Naive thymus-derived CD4-positive, alpha-beta T cell (primary cell): Measurements from ENCODE around the gene SLC10A4. TPM values are rescaled to one million over a fixed set of nuclear protein-coding genes. Genes with fewer than 3 reads are reported as not detected.

Experiments
- ATAC-seq: fragments of 150-1000 bp; cut with Tn5 transposase; 2 replicates; pipeline ENCODE4 v1.10.0; 2021; ENCODE audit warnings: mild to moderate bottlenecking, moderate library complexity
- CTCF ChIA-PET: fragments of 350-600 bp; sonication (Branson Sonifier 250); formaldehyde crosslinking; loops from one replicate; lab custom pipeline; 2021; ENCODE audit warnings: antibody characterized with exemption; lab: Charles Lee
- POLR2A ChIA-PET: fragments of 350-600 bp; sonication (Branson Sonifier 250); formaldehyde crosslinking; loops from one replicate; lab custom pipeline; 2021; ENCODE audit warnings: antibody characterized with exemption, inconsistent platforms; lab: Charles Lee
- DNase-seq, 9 donors: peaks; one replicate each; pipeline versions ENCODE4 v3.0.0 to v3.0.0-alpha.2; 2020 to 2022; ENCODE audit warnings: mixed read lengths in 1 of 9
- H3K27ac ChIP-seq: one replicate; pipeline ENCODE4 v1.7.0; 2013; ENCODE audit warnings: mild to moderate bottlenecking, low read depth, low read length, moderate library complexity
- H3K27me3 ChIP-seq, 2 donors: one replicate each; pipeline ENCODE4 v1.7.0; 2013; ENCODE audit warnings: low read length in 2 of 2, mild to moderate bottlenecking in 2 of 2, moderate library complexity in 2 of 2; ENCODE audit not compliant: control insufficient read depth in 2 of 2, insufficient read depth in 2 of 2
- H3K36me3 ChIP-seq, 3 experiments: 1 replicate in 2 of 3; 2 replicates in 1 of 3; pipeline ENCODE4 v1.7.0; 2013; ENCODE audit warnings: low read length in 3 of 3, mild to moderate bottlenecking in 3 of 3, moderate library complexity in 1 of 3; ENCODE audit not compliant: insufficient read depth in 3 of 3, control insufficient read depth in 2 of 3
- H3K4me1 ChIP-seq, 2 donors: one replicate each; pipeline ENCODE4 v1.7.0; 2013; ENCODE audit warnings: low read length in 2 of 2, mild to moderate bottlenecking in 2 of 2, moderate library complexity in 1 of 2; ENCODE audit not compliant: control insufficient read depth in 2 of 2, insufficient read depth in 2 of 2
- H3K4me3 ChIP-seq: 2 replicates; pipeline ENCODE4 v1.7.0; 2013; ENCODE audit warnings: mild to moderate bottlenecking, low read length
- H3K9me3 ChIP-seq, 3 experiments: 1 replicate in 2 of 3; 2 replicates in 1 of 3; pipeline ENCODE4 v1.7.0; 2013; ENCODE audit warnings: low read length in 3 of 3; ENCODE audit not compliant: control insufficient read depth in 2 of 3
- H3K27ac Mint-ChIP-seq, 9 donors: one replicate each; pipeline ENCODE4 v1.8.0; 2020 to 2022; ENCODE audit warnings: mixed read lengths in 9 of 9, mild to moderate bottlenecking in 8 of 9, moderate library complexity in 5 of 9, inconsistent platforms in 2 of 9
- H3K27me3 Mint-ChIP-seq, 5 donors: one replicate each; pipeline ENCODE4 v1.8.0; 2021 to 2022; ENCODE audit warnings: mixed read lengths in 5 of 5, mild to moderate bottlenecking in 1 of 5
- H3K36me3 Mint-ChIP-seq, 5 donors: one replicate each; pipeline ENCODE4 v1.8.0; 2020 to 2022; ENCODE audit warnings: mixed read lengths in 5 of 5, mild to moderate bottlenecking in 3 of 5, inconsistent platforms in 1 of 5
- H3K4me1 Mint-ChIP-seq, 7 donors: one replicate each; pipeline ENCODE4 v1.8.0; 2020 to 2022; ENCODE audit warnings: mixed read lengths in 7 of 7, mild to moderate bottlenecking in 3 of 7, inconsistent platforms in 1 of 7
- H3K4me3 Mint-ChIP-seq, 10 donors: one replicate each; pipeline ENCODE4 v1.8.0; 2020 to 2022; ENCODE audit warnings: mild to moderate bottlenecking in 10 of 10, mixed read lengths in 10 of 10, moderate library complexity in 6 of 10, inconsistent platforms in 2 of 10
- H3K9me3 Mint-ChIP-seq, 11 donors: one replicate each; pipeline ENCODE4 v1.8.0; 2020 to 2022; ENCODE audit warnings: mixed read lengths in 11 of 11, mild to moderate bottlenecking in 4 of 11, inconsistent platforms in 1 of 11, moderate library complexity in 1 of 11
- intact Hi-C, 2 donors: fragments of 100-400 bp; cut with micrococcal nuclease; formaldehyde crosslinking; loops; one replicate each; pipeline ENCODE4 v1.15.1; 2023
- polyA plus RNA-seq, 2 donors: library from polyadenylated mRNA; unstranded; fragments of 300-500 nt; fragmentation: Illumina TruSeq; gene quantifications; one replicate each; pipeline ENCODE4 v1.2.3, GENCODE V29; 2021
- total RNA-seq, 6 experiments: library from RNA in 5 of 6; stranded (reverse) in 5 of 6; gene quantifications; 1 replicate in 5 of 6; 2 replicates in 1 of 6; pipeline ENCODE4 v1.2.3 and lab custom pipeline; 2021 to 2026

The SLC10A4 gene
- total and polyA plus RNA-seq, 7 experiments from 2014 or later = 0.09 to 0.17 (median 0.16) TPM; not detected in 4

DNA sequence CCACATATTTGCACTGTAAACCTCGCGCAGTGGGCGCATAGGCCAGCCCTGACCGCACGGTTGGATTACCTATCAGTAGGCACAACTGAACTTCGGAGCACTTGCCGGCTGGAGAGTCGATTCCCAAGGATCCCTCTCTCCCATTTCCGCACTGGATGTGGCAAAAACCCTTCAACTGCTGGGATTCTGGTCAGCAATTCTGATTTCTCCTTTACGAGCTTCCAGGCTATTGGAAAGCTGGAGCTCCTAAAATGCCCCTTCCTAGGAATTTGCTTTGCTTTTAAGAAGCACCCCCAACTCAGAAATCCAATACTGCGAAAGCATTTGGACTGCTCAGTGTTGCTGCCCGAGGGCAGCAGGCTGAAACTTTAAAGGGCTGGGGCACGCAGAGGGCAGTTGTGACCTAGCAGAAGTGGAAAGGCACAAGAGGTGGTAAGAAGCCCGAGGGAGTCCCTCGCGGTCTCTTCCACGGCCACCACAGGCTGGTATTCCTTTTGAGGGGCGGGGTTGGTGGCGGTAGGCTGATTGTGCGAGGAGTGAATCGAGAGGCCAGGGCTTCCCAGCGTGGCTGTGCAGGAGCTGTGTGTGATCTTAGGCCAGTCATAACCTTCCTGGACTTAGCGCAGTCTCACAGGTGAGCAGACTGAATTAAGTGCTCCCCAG, 8.5 kb downstream of the SLC10A4 start:
- DNase-seq (no peak), ATAC-seq (no peak)
- Histone ChIP-seq H3K4me1 (no peaks in the 10 kb centered on the region), H3K9me3 (no peaks in the 10 kb centered on the region), H3K36me3 (no peaks in the 10 kb centered on the region), H3K4me3 (no peak overlapping the region), H3K27ac (no peak overlapping the region), H3K27me3 (peaks cover 8 to 11% of the 10 kb centered on the region in 2 donors)
- intact Hi-C loops = loop anchor here in 1 of 2 donors (5.0 kb wide), 1 partner anchor 149 kb away; the partner anchor contains the start of gene SLAIN2
- ChIA-PET POLR2A (no interaction called here), CTCF (no interaction called here)
- peaks cover 0 to 1% (median 0%) of the 10 kb centered on the region in 11 donors for H3K9me3 Mint-ChIP-seq
- H3K27me3 Mint-ChIP-seq = peaks cover 31 to 60% (median 36%) of the 10 kb centered on the region in 5 donors
- H3K36me3 Mint-ChIP-seq = peaks cover 0 to 3% (median 0%) of the 10 kb centered on the region in 5 donors
- H3K4me1 Mint-ChIP-seq = peaks cover 0 to 3% (median 0%) of the 10 kb centered on the region in 7 donors
- H3K27ac Mint-ChIP-seq = no peak overlapping the region
- H3K4me3 Mint-ChIP-seq = peak overlapping the region in 7 of 10 donors; percentile 9 to 56 (median 34)

DNA sequence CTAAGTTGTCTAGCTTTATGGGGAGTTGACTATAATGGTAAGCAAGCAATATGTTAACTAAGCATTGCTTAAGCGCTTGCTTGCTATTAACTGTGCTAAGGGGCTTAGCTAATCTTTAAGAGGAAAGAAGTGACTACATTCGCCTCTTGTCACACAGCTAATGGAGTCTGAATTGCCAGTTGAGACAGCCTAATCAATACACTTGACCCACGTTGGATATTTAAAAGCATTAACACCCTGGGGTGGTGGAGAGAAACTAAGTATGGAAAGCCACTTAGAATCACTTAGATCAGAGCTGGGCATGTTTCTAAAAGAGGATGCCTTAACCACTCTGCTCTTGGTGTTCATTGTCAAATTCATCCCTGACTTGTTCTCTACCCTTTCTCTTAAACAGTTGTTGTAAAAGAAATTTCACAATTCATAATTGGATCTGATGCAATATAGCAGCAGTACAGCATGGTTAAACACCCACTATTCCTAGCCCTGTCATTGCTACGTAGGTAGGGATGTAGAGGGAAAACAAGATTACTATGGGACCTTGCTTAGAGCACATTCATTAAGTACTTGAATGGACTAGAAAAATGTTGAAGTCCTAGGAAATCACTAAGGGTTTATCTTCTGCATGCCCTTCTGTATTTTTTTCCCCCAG, 10.4 kb downstream of the SLC10A4 start:
- CTCF ChIA-PET = no interaction called here
- H3K4me3 ChIP-seq = no peak overlapping the region
- intact Hi-C loops = loop anchor here in 1 of 2 donors (5.0 kb wide), 1 partner anchor 151 kb away; the partner anchor contains the start of gene SLAIN2

DNA sequence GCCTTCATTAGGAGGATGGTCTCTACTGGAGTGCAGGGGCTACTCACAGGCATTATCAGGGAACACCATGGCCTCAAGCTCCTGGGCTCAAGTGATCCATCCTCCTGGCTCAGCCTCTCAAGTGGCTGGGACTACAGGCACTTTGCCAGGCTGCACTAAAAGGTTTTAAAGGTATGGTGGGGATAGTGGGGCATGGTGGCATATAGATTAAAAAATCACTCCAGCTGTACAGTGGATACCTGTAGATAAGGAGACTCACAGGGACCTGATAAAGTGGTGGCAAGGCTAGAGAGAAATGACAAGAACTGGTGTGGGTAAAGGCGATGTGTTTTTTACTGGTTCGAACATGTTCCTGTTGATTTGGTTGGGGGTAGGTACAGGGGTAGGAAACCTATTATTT, 12.8 kb downstream of the SLC10A4 start:
- CTCF ChIA-PET = no interaction called here
- peaks cover 0 to 15% (median 4%) of the 10 kb centered on the region in 3 experiments for H3K36me3 ChIP-seq
- peaks cover 0 to 9% (median 0%) of the 10 kb centered on the region in 7 donors for H3K4me1 Mint-ChIP-seq
- no peak for DNase-seq
- H3K4me1 ChIP-seq = no peaks in the 10 kb centered on the region
- ATAC-seq = no peak
- no peak overlapping the region for H3K27ac ChIP-seq
- no peak overlapping the region for H3K4me3 ChIP-seq
- intact Hi-C loops = loop anchor here in 1 of 2 donors (5.0 kb wide), 1 partner anchor 179 kb away; no protein-coding TSS in a partner anchor
- peaks cover 0 to 18% (median 8%) of the 10 kb centered on the region in 5 donors for H3K36me3 Mint-ChIP-seq
- H3K4me3 Mint-ChIP-seq = no peak overlapping the region
- H3K9me3 ChIP-seq = no peaks in the 10 kb centered on the region
- POLR2A ChIA-PET = interaction anchor here (0.6 kb wide), 1 partner anchor 9 kb away, joined by 3 read pairs; no protein-coding TSS in a partner anchor
- peaks cover 0 to 4% of the 10 kb centered on the region in 2 donors for H3K27me3 ChIP-seq
- no peaks in the 10 kb centered on the region for H3K9me3 Mint-ChIP-seq
- peak overlapping the region in 2 of 9 donors; percentile 10 to 40 for H3K27ac Mint-ChIP-seq
- H3K27me3 Mint-ChIP-seq = peaks cover 5 to 29% (median 12%) of the 10 kb centered on the region in 5 donors

More for the DNA sequence above, 10.4 kb downstream of the SLC10A4 start:
- peaks cover 0 to 1% (median 0%) of the 10 kb centered on the region in 11 donors for H3K9me3 Mint-ChIP-seq
- POLR2A ChIA-PET = interaction anchor here (0.6 kb wide), 1 partner anchor 11 kb away, joined by 3 read pairs; no protein-coding TSS in a partner anchor
- DNase-seq (no peak), ATAC-seq (no peak)
- H3K36me3 ChIP-seq = no peaks in the 10 kb centered on the region
- peaks cover 19 to 43% (median 21%) of the 10 kb centered on the region in 5 donors for H3K27me3 Mint-ChIP-seq
- H3K4me1 ChIP-seq = no peaks in the 10 kb centered on the region
- peaks cover 0 to 4% (median 0%) of the 10 kb centered on the region in 5 donors for H3K36me3 Mint-ChIP-seq
- H3K27ac ChIP-seq = no peak overlapping the region
- H3K4me1 Mint-ChIP-seq = peaks cover 0 to 3% (median 0%) of the 10 kb centered on the region in 7 donors
- H3K4me3 Mint-ChIP-seq = no peak overlapping the region
- H3K27me3 ChIP-seq = peaks cover 4% of the 10 kb centered on the region in 2 donors
- no peak overlapping the region for H3K27ac Mint-ChIP-seq
- no peaks in the 10 kb centered on the region for H3K9me3 ChIP-seq

DNA sequence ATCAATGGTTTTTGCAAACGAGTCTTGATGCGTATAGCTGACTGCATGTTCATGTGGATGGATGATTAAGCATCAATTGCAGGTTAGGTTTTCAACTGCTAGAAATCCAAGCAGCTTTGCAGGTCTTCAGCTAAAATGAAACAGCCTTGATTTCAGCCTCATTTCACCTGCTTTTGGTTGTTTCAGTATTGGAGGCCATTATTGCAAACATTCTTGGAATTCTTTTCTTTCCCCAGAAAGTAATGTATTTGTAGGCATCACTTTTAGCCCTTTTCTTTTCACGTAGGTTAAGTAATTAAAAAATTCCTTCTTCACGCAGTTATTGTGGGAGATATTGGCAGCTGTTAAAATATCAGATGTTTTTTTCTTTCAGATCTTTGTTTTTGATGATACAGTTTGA, 15.8 kb downstream of the SLC10A4 start:
- H3K27me3 Mint-ChIP-seq = peaks cover 0 to 4% (median 0%) of the 10 kb centered on the region in 5 donors
- DNase-seq (no peak), ATAC-seq (no peak)
- Histone ChIP-seq H3K27ac (no peak overlapping the region), H3K27me3 (no peaks in the 10 kb centered on the region), H3K4me1 (no peaks in the 10 kb centered on the region), H3K36me3 (peaks cover 0 to 25% (median 4%) of the 10 kb centered on the region in 3 experiments), H3K9me3 (no peaks in the 10 kb centered on the region), H3K4me3 (no peak overlapping the region)
- ChIA-PET POLR2A (no interaction called here), CTCF (no interaction called here)
- intact Hi-C loops = loop anchor here in 1 of 2 donors (5.0 kb wide), 1 partner anchor 182 kb away; no protein-coding TSS in a partner anchor
- H3K9me3 Mint-ChIP-seq = no peaks in the 10 kb centered on the region
- H3K4me3 Mint-ChIP-seq = no peak overlapping the region
- H3K36me3 Mint-ChIP-seq = peaks cover 4 to 31% (median 15%) of the 10 kb centered on the region in 5 donors
- peak overlapping the region in 1 of 9 donors; percentile 25 for H3K27ac Mint-ChIP-seq
- peaks cover 0 to 11% (median 0%) of the 10 kb centered on the region in 7 donors for H3K4me1 Mint-ChIP-seq

DNA sequence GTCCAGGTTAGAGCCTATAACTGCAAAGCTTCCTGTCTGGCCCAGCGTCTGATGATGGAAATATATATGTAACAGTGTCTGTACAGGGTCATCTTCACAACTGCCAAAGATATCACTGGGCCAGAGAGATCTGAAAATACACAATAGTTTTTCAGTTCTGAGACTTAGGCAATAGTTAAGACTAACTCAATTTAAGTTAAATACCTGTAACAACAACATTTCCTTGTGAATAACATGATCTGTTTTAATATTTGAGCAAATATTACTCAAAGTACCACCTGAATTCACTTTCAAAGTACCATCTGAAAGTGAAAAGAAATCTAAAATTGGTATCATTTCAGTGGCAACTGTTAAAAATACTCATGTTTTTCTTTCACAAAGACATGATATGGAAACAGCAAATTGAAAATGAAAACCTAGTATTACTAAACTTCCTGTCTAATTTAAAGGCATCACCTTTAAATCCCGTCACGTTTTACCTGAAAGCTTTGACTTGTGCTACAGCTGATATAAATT, 16.5 kb downstream of the SLC10A4 start:
- ATAC-seq (no peak), DNase-seq (no peak)
- H3K27ac ChIP-seq = no peak overlapping the region
- no peak overlapping the region for H3K4me3 ChIP-seq
- peak overlapping the region in 1 of 9 donors; percentile 25 for H3K27ac Mint-ChIP-seq
- no peaks in the 10 kb centered on the region for H3K27me3 ChIP-seq
- H3K4me3 Mint-ChIP-seq = no peak overlapping the region
- peaks cover 0 to 25% (median 4%) of the 10 kb centered on the region in 3 experiments for H3K36me3 ChIP-seq
- POLR2A ChIA-PET = no interaction called here
- H3K4me1 Mint-ChIP-seq = peaks cover 0 to 14% (median 0%) of the 10 kb centered on the region in 7 donors
- peaks cover 4 to 31% (median 15%) of the 10 kb centered on the region in 5 donors for H3K36me3 Mint-ChIP-seq
- H3K9me3 ChIP-seq = no peaks in the 10 kb centered on the region
- H3K9me3 Mint-ChIP-seq = no peaks in the 10 kb centered on the region
- CTCF ChIA-PET = no interaction called here
- intact Hi-C loops = loop anchor here in 1 of 2 donors (5.0 kb wide), 1 partner anchor 182 kb away; no protein-coding TSS in a partner anchor
- no peaks in the 10 kb centered on the region for H3K27me3 Mint-ChIP-seq
- H3K4me1 ChIP-seq = no peaks in the 10 kb centered on the region

DNA sequence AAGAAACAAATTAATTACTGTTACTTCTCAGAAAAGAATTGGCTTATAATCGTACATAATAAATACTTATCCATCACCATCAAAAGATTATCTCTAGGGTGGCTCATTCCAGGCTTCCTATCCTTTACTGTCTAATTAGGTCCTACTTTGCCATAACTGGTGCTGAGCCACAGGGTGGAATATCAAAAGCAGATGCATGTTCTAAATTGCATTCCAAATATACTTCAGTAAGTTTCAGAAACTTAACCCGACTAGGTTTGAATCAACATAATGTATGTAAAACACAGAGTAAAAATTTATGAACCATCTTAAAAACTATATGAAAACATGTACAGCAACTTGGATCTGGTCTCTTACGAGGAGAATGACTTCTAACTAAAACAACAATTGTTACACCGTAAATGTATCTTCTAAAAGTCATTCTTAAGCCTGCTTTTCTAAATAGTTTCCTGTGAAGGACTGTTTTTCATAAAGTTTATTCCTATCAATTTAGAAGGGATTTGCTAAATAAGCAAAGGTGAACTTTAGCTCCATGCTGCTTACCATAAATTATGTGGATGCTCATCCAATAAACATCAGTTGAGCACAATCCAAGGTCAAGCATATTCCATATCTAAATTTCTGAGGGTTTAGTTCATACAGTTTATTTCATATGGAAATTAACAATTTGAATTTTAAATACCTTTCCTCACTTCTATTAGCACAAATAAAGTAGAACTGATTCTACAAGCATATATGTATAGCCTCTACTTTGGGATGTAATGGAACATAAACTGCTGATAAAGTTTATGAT, 20.3 kb downstream of the SLC10A4 start:
- peaks cover 0 to 14% (median 4%) of the 10 kb centered on the region in 7 donors for H3K4me1 Mint-ChIP-seq
- peaks cover 5 to 47% (median 5%) of the 10 kb centered on the region in 3 experiments for H3K36me3 ChIP-seq
- CTCF ChIA-PET = no interaction called here
- H3K9me3 Mint-ChIP-seq = no peaks in the 10 kb centered on the region
- H3K27ac Mint-ChIP-seq = peak overlapping the region in 3 of 9 donors; percentile 18 to 28 (median 21)
- no peaks in the 10 kb centered on the region for H3K27me3 ChIP-seq
- ATAC-seq (no peak), DNase-seq (no peak)
- peaks cover 7 to 42% (median 27%) of the 10 kb centered on the region in 5 donors for H3K36me3 Mint-ChIP-seq
- no peaks in the 10 kb centered on the region for H3K4me1 ChIP-seq
- H3K27ac ChIP-seq = no peak overlapping the region
- no peaks in the 10 kb centered on the region for H3K9me3 ChIP-seq
- H3K27me3 Mint-ChIP-seq = no peaks in the 10 kb centered on the region
- H3K4me3 Mint-ChIP-seq = no peak overlapping the region
- intact Hi-C loops = no loop called here
- POLR2A ChIA-PET = no interaction called here
- H3K4me3 ChIP-seq = no peak overlapping the region
